T-helper 9 cell (primary cell): ENCODE measurements around the gene USP10.
A peak's percentile ranks its signal among the peaks of the same experiment; 100 is the strongest.

Source experiments
- DNase-seq: peaks from one replicate; pipeline ENCODE4 v3.0.0-alpha.2; 2020

USP10 gene

GRCh38 chr16:84810518-84811273 is 110.9 kb downstream of the USP10 start:
- DNase-seq: no peak

GRCh38 chr16:84811529-84811928 is 111.7 kb downstream of the USP10 start:
- DNase-seq: no peak

GRCh38 chr16:84813141-84813934 is 113.5 kb downstream of the USP10 start:
- DNase-seq: no peak

- no peak for DNase-seq
Measured at GRCh38 chr16:84815462-84815861, 115.7 kb downstream of the USP10 start.

GRCh38 chr16:84816023-84816422 is 116.2 kb downstream of the USP10 start:
- no peak for DNase-seq

- DNase-seq: no peak
Measured at GRCh38 chr16:84816485-84816884, 116.7 kb downstream of the USP10 start.

- no peak for DNase-seq
Measured at GRCh38 chr16:84817206-84817605, 117.4 kb downstream of the USP10 start.

- no peak for DNase-seq
Measured at GRCh38 chr16:84817613-84818012, 117.8 kb downstream of the USP10 start.

- DNase-seq: no peak
Measured at GRCh38 chr16:84818133-84818532, 118.3 kb downstream of the USP10 start.

GRCh38 chr16:84818989-84819643 is 119.3 kb downstream of the USP10 start:
- no peak for DNase-seq

- peak; percentile 89 for DNase-seq
Measured at GRCh38 chr16:84819644-84820304, 120.0 kb downstream of the USP10 start, which contains the start of gene CRISPLD2. TSS of gene CRISPLD2 (plus strand) at chr16:84819985. CDS start at chr16:84838496, 18,511 bp downstream.

GRCh38 chr16:84820305-84820684 is 120.5 kb downstream of the USP10 start:
- DNase-seq: no peak

- no peak for DNase-seq
Measured at GRCh38 chr16:84820771-84821170, 121.0 kb downstream of the USP10 start.

GRCh38 chr16:84821179-84821578 is 121.4 kb downstream of the USP10 start:
- no peak for DNase-seq

- DNase-seq: no peak
Measured at GRCh38 chr16:84821728-84822689, 122.2 kb downstream of the USP10 start.

- no peak for DNase-seq
Measured at GRCh38 chr16:84822990-84823389, 123.2 kb downstream of the USP10 start.

- DNase-seq: no peak
Measured at GRCh38 chr16:84823484-84823883, 123.7 kb downstream of the USP10 start.

- no peak for DNase-seq
Measured at GRCh38 chr16:84823926-84824325, 124.1 kb downstream of the USP10 start.

GRCh38 chr16:84825896-84826557 is 126.2 kb downstream of the USP10 start:
- no peak for DNase-seq

- no peak for DNase-seq
Measured at GRCh38 chr16:84826558-84826941, 126.8 kb downstream of the USP10 start.

GRCh38 chr16:84827131-84827574 is 127.4 kb downstream of the USP10 start:
- no peak for DNase-seq
